A673 (cell line): ENCODE results near the gene BTBD7.

Experiments
- CTCF ChIP-seq: fragments of 300-800, 200-600 bp; sonication (generic); conservative IDR thresholded peaks from 2 replicates; pipeline ENCODE4 v1.5.1; 2017; ENCODE audit warnings: low read depth, mild to moderate bottlenecking, antibody characterized with exemption, low read length, moderate library complexity, mixed read lengths
- EZH2 ChIP-seq: fragments of 200-600 bp; sonication (generic); IDR thresholded peaks from 2 replicates; pipeline ENCODE4 v1.6.1; 2017; ENCODE audit warnings: borderline replicate concordance, low read depth, mild to moderate bottlenecking, mixed read lengths, antibody characterized with exemption, low read length; ENCODE audit not compliant: poor library complexity, severe bottlenecking

GRCh38 chr14:93214598-93214997, 118.2 kb downstream of the BTBD7 start:
- no peak for TF ChIP-seq CTCF
- no peak for TF ChIP-seq EZH2
